ENCODE results near the gene C4orf50.

The C4orf50 gene

DNA sequence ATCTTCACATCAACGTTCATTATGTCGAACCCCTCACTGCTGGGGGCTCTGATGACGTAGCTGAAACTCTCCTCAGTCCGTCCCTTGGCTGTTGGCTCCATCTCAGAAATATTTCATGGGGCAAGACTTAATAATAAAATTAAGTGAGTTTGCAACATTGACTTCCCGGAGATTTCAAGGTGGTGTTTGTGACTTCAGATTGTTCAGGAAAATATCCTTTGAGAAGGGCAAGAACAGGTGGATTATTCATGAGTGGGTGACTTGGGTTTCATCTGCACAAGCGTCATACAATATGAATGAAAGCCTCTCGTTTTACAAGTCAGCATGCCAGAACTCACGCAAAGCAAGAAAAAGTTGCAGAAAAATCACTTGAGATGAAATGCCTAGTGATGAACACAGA is at the start of gene C4orf50:
Gene C4orf50, minus strand, starts transcription at position 101 of the 400 bp plus-strand sequence.
- DNase-seq, result no peak

- no peak for DNase-seq
Measured at GRCh38 chr4:6065934-6066590, 47.8 kb upstream of the C4orf50 start.

- DNase-seq, result no peak
Measured at GRCh38 chr4:6065166-6065565, 46.9 kb upstream of the C4orf50 start.

DNA sequence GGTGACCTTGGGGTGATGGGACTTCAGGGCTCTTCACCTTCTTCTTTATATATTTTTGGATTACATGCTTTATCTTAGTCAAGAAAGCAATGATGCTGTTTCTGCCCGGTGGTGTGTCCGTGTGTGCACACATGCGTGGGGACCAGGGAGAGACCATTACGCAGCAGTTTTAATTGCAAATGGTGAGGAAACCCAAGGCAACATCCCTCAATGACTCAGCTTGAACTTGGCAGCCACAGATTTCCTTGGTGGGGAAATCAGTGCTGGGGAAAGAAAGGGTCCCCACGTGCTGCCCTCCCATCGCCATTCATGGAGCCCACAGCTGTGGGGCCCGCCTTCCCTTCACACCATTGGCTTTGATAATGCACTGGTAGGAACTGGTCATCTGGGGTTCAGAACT is 46.2 kb upstream of the C4orf50 start:
- no peak for DNase-seq

DNA sequence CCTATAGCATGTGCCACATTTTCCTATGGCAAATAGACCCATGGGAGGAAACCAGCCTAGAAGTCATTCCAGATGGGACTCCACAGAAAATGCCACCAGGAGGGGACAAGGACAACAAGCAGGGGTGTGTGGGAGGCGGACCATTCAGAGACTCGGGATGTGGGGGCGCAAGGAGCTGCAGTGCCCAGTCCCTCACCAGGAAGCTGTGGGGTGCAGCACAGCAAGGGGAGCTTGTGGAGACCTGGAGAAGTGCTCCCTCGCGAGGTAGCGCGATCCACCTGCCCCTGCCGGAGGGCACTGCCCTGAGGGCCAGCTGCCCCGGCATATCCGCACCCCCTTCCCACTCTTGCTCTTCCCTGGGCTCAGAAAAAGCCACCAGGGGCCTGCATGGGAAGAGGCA is 45.5 kb upstream of the C4orf50 start:
- no peak for DNase-seq

DNA sequence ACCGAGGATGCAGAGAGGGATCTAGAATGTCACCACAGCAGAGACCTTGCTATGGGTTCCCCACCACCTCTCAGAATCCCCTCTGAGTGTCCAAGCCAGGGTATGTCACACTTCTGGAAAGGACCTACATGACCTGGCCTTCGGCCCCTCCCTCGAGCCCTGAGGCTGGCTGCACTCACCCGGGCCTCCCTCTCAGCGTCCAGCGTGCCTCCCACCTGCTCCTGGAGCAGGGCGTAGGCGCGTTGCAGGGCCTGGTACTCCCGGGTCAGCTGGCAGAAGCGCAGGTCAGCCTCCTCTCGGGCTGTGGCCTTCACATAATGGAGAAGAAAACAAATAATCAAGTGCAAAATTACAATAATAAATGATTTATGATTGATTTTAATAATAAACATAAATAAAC is 43.9 kb upstream of the C4orf50 start:
- no peak for DNase-seq

DNA sequence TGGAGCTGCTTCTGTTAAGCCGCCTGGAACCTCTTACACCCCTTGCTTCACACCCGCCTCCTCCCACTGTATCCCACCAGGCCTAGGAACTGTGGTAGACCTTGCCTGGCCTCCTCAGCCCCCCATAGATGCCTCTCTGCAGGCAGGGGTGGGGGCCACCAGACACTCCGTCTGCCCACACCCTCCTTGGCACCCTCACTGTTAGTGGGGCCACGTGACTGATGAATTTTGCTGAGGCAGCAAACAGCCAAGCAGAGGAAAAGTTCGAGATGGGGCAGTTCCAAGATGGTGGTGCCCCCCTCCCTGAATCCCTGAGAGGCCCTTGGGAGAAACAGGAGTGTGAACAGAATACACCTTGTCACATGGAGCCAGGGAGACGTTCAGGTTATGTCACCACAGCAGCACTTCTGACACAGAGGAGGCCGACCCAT is 41.2 kb upstream of the C4orf50 start:
- no peak for DNase-seq

DNA sequence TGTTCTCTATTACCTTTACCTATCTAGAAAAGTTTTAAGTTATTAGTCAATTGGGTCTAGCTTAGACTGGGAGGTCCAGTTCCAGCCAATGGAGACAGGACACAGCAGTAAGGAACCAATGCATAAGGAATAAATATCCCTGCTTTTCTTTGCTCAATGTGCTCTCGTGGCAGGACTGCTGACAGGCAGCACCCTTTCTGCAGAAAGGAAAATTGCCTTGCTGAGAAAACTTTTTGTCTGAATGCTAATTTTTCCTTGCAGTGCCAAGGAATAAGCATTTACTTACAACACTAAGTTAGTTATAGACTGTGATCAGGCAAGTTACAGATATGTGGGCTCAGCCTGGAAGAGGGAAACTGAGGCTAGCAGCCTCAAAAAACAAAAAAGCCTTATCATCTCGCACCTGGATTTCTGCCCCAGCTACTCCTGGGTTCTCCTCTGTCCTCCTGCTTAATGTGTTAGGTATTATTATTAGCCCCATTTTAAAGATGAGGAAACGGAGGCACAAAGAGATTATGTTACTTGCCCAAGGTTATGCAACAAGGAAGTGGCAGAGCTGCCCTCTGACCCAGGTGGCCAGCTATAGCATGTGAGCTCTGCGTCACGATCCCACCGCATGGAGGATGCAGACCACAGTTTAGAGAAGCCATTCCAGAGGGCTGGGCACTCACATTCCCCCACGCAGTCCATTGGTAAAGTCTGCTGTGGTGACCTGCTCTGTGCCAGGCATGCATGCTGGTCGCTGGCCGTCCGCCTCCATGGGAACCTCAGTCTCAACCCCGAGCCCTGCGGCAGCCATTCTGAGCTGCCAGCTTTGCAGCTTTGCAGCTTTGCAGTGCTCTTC is 40.5 kb upstream of the C4orf50 start:
- peak; percentile 52 for DNase-seq

- DNase-seq, result no peak
Measured at GRCh38 chr4:6056976-6057766, 38.9 kb upstream of the C4orf50 start.

GRCh38 chr4:6055436-6055835 is 37.2 kb upstream of the C4orf50 start:
- no peak for DNase-seq

- no peak for DNase-seq
Measured at GRCh38 chr4:6055030-6055429, 36.8 kb upstream of the C4orf50 start.

- no peak for DNase-seq
Measured at GRCh38 chr4:6054162-6054922, 36.1 kb upstream of the C4orf50 start.

DNA sequence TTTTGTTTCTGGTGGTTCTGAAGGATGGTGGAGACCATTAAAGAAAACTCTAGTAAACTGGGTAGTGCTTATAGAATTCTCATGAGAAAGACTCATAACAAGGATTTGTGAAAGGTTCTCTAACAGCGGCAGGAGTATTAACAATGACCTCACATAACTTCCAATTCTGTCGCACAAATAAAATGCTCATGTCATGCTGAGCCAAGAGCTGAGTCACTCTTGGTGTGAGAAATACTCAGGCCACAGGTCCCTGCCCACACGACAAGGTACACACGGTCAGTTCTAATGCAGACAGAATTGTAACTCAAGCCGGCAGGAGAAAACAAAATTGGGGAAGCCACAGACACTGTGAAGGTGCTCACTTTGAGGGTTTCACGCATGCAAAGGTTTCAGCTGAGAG is 34.4 kb upstream of the C4orf50 start:
- peak; percentile 54 for DNase-seq

- DNase-seq, result no peak
Measured at GRCh38 chr4:6050551-6050950, 32.3 kb upstream of the C4orf50 start.

DNA sequence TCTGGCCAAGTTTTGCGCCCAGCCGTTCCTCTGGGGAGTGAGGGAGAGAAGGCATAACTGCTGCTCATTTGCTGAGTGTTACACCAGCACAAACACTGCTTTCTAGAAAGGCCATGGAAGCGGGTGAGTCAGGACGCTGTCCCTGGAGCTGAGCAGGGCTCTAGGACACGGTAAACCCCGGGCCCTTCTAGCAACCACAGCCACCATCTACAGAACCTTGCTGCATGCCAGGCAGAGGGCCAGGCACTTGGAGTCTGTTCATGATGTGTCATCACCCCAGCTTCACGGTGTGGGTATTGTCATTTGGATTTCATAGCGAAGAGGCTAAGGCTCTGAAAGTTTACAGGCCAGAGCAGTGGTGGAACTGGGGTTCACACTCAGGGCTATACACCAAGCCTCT is 31.8 kb upstream of the C4orf50 start:
- no peak for DNase-seq

DNA sequence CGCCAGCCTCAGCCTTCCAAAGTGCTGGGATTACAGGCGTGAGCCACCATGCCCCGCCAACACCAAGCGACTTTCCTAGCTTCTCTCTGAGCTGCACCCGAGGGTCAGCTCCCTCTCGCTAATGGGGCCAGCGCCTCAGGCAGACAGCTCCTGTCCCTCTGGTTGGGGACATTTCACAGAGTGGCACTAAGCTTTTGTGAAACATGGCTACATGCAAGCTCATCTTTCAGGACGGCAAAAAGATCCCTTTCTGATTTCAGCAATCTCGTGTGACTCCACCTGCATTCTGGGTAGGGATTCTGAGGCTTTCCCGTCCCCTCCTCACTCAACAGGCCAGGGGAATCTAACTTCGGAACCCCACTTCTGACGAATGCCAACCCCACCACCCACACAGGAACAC is 31.0 kb upstream of the C4orf50 start:
- DNase-seq, result no peak

GRCh38 chr4:6048537-6048936 is 30.3 kb upstream of the C4orf50 start:
- no peak for DNase-seq

- peak; percentile 92 for DNase-seq
Measured at GRCh38 chr4:6047130-6047673, 29.0 kb upstream of the C4orf50 start.

GRCh38 chr4:6046526-6047129 is 28.4 kb upstream of the C4orf50 start:
- DNase-seq, result peak; percentile 64

DNA sequence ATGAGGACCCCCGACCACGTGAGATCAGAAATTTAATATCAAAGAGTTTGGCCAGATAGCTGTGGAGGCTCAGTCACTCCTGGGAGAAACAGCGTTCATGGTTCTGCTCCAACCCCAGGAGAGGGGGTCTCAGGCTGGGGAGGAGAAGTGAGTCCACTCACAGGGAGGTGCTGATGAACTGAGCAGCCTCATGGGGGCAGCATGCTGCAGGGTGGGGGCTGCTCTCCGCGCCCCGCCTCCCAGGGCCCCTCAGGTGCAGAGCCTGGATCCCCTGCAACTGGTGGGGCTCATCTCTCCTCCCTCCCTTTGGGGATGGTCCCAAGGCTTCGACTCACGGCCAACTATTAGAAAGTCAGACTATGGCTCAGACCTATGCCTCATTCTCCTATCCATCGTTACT is 26.6 kb upstream of the C4orf50 start:
- DNase-seq, result no peak

DNA sequence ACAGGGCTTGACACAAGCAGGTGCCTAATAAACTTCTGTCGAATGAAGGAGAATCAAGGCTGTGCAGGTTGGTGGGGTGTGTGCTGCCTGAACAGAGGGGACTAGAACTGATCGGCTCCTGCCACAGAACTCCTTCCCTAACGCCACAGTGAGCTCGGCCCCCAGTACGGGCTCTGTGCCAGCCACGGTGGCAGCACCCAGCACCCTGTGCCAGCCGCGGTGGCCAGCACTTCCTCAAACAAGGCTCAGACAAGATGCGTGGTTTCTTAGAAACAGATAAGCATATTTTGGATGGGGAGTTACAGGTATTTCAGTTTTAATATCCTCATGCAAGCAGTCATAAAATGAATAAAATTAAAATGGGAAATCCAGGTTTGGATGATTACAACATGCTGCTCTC is 26.0 kb upstream of the C4orf50 start:
- DNase-seq, result no peak

- DNase-seq, result no peak
Measured at GRCh38 chr4:6043843-6044242, 25.6 kb upstream of the C4orf50 start.

All from DMS53 (cell line).